ENCODE measurements around the gene HDAC4. TPM values are rescaled to one million over a fixed set of nuclear protein-coding genes. Genes with fewer than 3 reads are reported as not detected.

The HDAC4 gene
- total RNA-seq, 1 experiment from 2014 or later: 32.0 TPM

GRCh38 chr2:239234191-239235175, 166.3 kb downstream of the HDAC4 start:
- no peak overlapping the region for H2AFZ ChIP-seq (ENCODE audit: low read length)
- H3K79me2 ChIP-seq (ENCODE audit: insufficient read depth, low read length): no peaks in the 10 kb centered on the region; the same call in 1 of the 2 replicates
- Mint-ChIP-seq H3K9me3 (no peaks in the 10 kb centered on the region; a peak in 1 of 5 replicates), H3K27ac (peak overlapping the region in 1 of 3 experiments; percentile 89; a peak in 2 of 7 replicates), H3K4me1 (peaks cover 11 to 24% of the 10 kb centered on the region in 2 experiments), H3K36me3 (ENCODE audit: insufficient read depth in 1 of 3, low read depth in 3 of 3) (no peaks in the 10 kb centered on the region; a peak in 1 of 7 replicates), H3K4me3 (no peak overlapping the region), H3K27me3 (ENCODE audit: low read depth) (no peaks in the 10 kb centered on the region)
- no peak overlapping the region for H3K56ac ChIP-seq (ENCODE audit: insufficient read length, low read depth, low read length)
- no peak overlapping the region for H4K5ac ChIP-seq (ENCODE audit: insufficient read length, low read depth, low read length)
- no peak overlapping the region for H3T11ph ChIP-seq (ENCODE audit: low read length)
- no peak overlapping the region for H3K4ac ChIP-seq (ENCODE audit: low read depth, low read length)
- no peak for DNase-seq
- H4K91ac ChIP-seq (ENCODE audit: insufficient read length, low read depth, low read length): no peak overlapping the region
- H2BK12ac ChIP-seq (ENCODE audit: insufficient read length, low read depth, low read length): no peak overlapping the region
- H2BK20ac ChIP-seq (ENCODE audit: low read depth, low read length, poor library complexity, severe bottlenecking): no peak overlapping the region
- H4K8ac ChIP-seq (replicated peaks; ENCODE audit: insufficient read length, low read depth, low read length): no peak overlapping the region
- no peak for TF ChIP-seq CTCF (conservative IDR thresholded peaks at IDR 0.05)
- H3K23me2 ChIP-seq (ENCODE audit: insufficient read length, low read depth, low read length, poor library complexity, severe bottlenecking): no peaks in the 10 kb centered on the region
- H3K23ac ChIP-seq (ENCODE audit: insufficient read length, low read depth, low read length): no peak overlapping the region
- H3K9me3 ChIP-seq (ENCODE audit: control insufficient read depth, low read depth, low read length): no peaks in the 10 kb centered on the region
- H3K9ac ChIP-seq (ENCODE audit: extremely low read depth, insufficient read length, low read length): no peak overlapping the region
- H3K14ac ChIP-seq (ENCODE audit: insufficient read depth, low read length): no peak overlapping the region
- H3K4me1 ChIP-seq (ENCODE audit: insufficient read depth, low read length): no peaks in the 10 kb centered on the region; the same call in 1 of the 2 replicates
- H3K18ac ChIP-seq (ENCODE audit: insufficient read length, low read depth, low read length): no peak overlapping the region
- H3K27ac ChIP-seq (ENCODE audit: insufficient read length, low read depth, low read length): no peak overlapping the region
- H3K27me3 ChIP-seq (ENCODE audit: insufficient read depth, low read length): no peaks in the 10 kb centered on the region
- no peaks in the 10 kb centered on the region for H3K79me1 ChIP-seq (ENCODE audit: insufficient read depth, low read depth, low read length, poor library complexity, severe bottlenecking)
- no CpG with 5 or more reads among the region's 22 CpGs for WGBS (ENCODE audit: extremely low coverage, insufficient read length, low lambda C conversion rate)
- no peak overlapping the region for H2BK120ac ChIP-seq (ENCODE audit: low read depth, low read length, poor library complexity, severe bottlenecking)
- no peak overlapping the region for H2AK5ac ChIP-seq (ENCODE audit: insufficient read length, low read length)
- H4K20me1 ChIP-seq (ENCODE audit: control insufficient read depth, insufficient read depth, insufficient read length): peaks cover 3% of the 10 kb centered on the region
- no peak overlapping the region for H3K4me2 ChIP-seq (ENCODE audit: insufficient read depth, insufficient read length, low read length)
- H2BK5ac ChIP-seq (ENCODE audit: insufficient read length, low read length): no peak overlapping the region
- no peak overlapping the region for H2BK15ac ChIP-seq (ENCODE audit: low read depth, low read length)
